ENCODE data around the gene SPRN.
"Not testable (repeated sequence)": the region's sequence is repeated elsewhere in the genome, so short reads cannot be mapped to it uniquely, and the experiment has no call there.

The SPRN gene

DNA sequence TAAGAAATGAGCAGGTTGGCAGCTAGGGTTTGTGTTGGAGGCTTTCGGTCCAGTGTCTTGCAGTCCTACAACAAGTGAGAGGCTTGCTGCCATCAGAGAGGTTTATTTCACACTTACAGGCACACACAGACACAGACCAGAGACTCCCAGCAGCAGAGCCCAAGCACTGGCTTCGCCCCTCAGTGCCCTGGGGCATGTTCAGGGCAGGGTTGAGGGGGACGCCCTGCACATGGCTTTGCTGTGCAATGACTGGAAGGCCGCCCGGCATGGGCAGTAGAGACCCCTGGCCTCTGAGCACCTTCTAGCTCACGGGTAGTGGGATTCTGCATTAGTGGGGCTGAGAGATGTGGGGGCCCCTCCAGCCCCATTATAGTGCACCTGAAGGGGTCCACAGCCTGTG, 3.8 kb downstream of the SPRN start:
- in situ Hi-C loops (cut with HindIII; ENCODE audit: low sequenced_read_pairs): no loop called here
- no peak for DNase-seq (ENCODE audit: low read depth)
- TF ChIP-seq, protein P1, sequence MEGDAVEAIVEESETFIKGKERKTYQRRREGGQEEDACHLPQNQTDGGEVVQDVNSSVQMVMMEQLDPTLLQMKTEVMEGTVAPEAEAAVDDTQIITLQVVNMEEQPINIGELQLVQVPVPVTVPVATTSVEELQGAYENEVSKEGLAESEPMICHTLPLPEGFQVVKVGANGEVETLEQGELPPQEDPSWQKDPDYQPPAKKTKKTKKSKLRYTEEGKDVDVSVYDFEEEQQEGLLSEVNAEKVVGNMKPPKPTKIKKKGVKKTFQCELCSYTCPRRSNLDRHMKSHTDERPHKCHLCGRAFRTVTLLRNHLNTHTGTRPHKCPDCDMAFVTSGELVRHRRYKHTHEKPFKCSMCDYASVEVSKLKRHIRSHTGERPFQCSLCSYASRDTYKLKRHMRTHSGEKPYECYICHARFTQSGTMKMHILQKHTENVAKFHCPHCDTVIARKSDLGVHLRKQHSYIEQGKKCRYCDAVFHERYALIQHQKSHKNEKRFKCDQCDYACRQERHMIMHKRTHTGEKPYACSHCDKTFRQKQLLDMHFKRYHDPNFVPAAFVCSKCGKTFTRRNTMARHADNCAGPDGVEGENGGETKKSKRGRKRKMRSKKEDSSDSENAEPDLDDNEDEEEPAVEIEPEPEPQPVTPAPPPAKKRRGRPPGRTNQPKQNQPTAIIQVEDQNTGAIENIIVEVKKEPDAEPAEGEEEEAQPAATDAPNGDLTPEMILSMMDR (IDR thresholded peaks at IDR 0.05; ENCODE audit: low read depth, low read length, missing control alignments): no peak
- no peak overlapping the region for H3K4me3 ChIP-seq (ENCODE audit: low read depth, low read length)

DNA sequence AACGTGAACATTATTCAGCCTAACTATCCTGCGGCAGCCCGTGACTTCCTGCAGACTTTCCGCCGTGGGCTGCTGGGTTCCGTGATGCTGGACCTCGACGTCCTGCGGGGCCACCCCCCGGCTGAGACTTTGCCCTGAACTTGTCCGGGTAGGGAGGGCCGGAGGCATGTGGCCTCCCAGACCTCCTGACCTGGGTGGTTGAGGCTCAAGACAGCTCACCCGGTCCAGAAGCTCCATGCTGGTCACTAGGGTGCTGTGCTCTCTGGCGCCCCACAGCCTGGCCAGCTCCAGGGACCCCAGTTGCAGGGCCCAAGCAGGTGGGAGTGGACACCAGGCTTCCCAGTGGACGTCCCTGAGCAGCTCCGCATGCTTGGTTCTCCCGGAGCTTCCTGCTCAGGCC, 4.4 kb downstream of the SPRN start:
- DNase-seq (ENCODE audit: low read depth): no peak
- H3K4me3 ChIP-seq (ENCODE audit: low read depth, low read length): no peak overlapping the region
- in situ Hi-C loops (cut with HindIII; ENCODE audit: low sequenced_read_pairs): no loop called here
- TF ChIP-seq, protein P1 (IDR thresholded peaks at IDR 0.05; ENCODE audit: low read depth, low read length, missing control alignments): no peak

DNA sequence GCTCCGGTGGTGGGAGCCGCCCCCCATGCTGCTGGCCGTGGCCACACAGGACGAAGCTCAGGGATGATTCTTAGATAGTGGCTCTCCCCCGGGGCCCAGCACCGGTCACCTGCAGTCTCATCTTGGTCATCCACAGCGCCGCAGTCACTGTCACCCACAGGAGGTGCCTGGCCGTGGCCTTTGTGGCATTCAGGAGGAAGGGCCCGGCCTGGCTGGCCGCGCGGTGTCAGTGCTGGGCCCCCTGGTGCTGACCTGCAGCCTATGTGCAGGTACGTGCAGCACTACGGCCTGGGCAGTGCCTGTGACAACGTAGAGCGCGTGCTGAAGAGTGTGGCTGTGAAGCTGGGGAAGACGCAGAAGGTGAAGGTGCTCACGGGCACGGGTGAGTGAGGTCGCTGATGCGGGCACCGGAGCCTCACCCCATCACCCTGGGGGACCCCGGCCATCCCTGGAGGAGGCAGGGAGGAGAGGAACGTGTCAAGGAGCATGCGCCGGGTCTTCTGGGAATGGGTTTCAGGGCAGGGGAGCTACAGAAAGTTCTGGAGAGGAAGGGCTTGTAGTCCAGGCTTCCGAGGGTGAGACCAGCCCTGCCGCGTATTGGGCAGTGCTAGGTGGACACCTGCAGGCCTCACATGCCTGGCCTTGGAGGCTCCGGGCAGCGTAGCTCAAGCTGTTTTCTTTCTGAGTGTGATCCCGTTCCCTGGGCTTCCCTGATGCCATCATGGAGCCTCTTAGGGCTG, 5.0 kb downstream of the SPRN start:
- in situ Hi-C loops (cut with HindIII; ENCODE audit: low sequenced_read_pairs): no loop called here
- TF ChIP-seq, protein P1 (IDR thresholded peaks at IDR 0.05; ENCODE audit: low read depth, low read length, missing control alignments): no peak
- H3K4me3 ChIP-seq (ENCODE audit: low read depth, low read length): no peak overlapping the region
- no peak for DNase-seq (ENCODE audit: low read depth)

DNA sequence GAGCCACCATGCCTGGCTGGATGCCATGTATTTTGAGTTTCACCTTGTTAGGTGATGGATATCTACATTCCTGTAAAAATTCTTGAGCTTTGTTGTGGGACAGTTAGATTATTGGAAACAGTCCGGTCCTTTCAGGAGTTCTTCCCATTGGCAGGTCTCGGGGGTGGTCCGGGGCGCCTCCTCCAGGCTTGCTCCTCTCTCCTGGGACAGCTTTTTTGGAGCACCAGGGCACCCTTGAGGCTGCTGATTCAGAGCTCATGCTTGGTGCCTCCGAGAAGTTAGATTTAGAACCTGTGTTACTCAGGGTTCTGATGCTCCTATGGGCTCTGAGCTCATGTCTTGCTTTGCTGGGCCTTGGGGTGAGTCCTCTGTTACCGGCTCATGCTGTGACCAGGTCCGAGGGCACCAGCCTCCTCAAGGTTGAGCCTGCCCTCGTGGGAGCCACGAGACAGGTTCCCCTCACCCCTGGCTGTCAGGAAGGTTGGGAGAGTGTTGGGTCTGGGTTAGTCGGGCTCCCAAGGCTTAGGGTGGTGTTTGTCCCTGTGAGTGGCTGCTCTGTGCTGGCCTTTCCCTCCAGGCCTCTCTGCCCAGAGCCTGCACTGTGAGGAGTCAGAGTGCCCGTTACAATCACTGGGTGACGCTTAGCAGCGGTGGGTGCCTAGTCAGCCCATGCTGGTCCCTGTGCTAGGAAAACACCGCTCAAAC, 6.0 kb downstream of the SPRN start:
- in situ Hi-C loops (cut with HindIII; ENCODE audit: low sequenced_read_pairs): no loop called here
- no peak for DNase-seq (ENCODE audit: low read depth)
- TF ChIP-seq, protein P1 (IDR thresholded peaks at IDR 0.05; ENCODE audit: low read depth, low read length, missing control alignments): no peak
- H3K4me3 ChIP-seq (ENCODE audit: low read depth, low read length): no peak overlapping the region

DNA sequence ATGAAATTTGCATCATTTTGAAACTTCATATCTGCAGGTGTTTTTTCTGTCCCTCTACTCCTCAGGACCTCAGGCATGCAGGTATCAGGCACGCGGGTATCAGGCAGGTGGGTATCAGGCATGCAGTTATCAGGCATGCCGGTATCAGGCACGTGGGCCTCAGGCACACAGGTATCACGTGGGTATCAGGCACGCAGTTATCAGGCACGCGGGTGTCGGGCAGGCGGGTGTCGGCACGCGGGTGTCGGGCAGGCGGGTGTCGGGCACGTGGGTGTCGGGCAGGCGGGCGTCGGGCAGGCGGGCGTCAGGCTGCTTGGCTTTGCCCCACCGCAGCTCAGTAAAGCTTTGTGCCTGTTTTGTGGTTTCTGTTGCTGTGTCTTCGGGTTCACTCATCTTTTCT, 8.7 kb downstream of the SPRN start:
- H3K4me3 ChIP-seq (ENCODE audit: low read depth, low read length): no peak overlapping the region
- TF ChIP-seq, protein P1 (IDR thresholded peaks at IDR 0.05; ENCODE audit: low read depth, low read length, missing control alignments): no peak
- in situ Hi-C loops (cut with HindIII; ENCODE audit: low sequenced_read_pairs): no loop called here
- DNase-seq (ENCODE audit: low read depth): no peak

DNA sequence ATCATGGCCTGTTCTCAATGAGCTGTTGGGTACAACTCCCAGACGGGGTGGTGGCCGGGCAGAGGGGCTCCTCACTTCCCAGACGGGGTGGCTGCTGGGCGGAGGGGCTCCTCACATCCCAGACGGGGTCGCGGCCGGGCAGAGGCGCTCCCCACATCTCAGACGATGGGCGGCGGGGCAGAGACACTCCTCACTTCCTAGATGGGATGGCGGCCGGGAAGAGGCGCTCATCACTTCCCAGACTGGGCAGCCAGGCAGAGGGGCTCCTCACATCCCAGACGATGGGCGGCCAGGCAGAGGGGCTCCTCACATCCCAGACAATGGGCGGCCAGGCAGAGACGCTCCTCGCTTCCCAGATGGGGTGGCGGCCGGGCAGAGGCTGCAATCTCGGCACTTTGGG, 10.0 kb downstream of the SPRN start:
- in situ Hi-C loops (cut with HindIII; ENCODE audit: low sequenced_read_pairs); DNase-seq (ENCODE audit: low read depth); H3K4me3 ChIP-seq (ENCODE audit: low read depth, low read length): not testable (repeated sequence)

DNA sequence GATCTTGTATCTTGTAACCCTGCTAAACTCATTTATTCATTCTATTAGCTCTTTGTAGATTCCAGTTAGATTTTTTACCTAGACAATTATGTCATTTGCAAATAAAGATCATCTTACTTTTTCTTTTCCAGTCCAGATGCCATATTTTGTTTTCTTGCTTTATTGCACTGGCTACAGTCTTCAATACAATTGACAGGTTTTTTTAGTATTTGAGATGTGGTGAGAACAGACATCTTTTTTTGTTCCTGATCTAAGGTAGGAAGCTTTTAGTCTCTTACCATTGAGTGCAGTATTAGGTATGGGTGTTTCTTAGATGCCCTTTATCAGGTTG, 12.1 kb downstream of the SPRN start:
- no peak overlapping the region for H3K4me3 ChIP-seq (ENCODE audit: low read depth, low read length)
- in situ Hi-C loops (cut with HindIII; ENCODE audit: low sequenced_read_pairs): no loop called here
- TF ChIP-seq, protein P1 (IDR thresholded peaks at IDR 0.05; ENCODE audit: low read depth, low read length, missing control alignments): no peak
- DNase-seq (ENCODE audit: low read depth): no peak

Data from astrocyte of the cerebellum (primary cell).